Body of pancreas (tissue), 4 donors: ENCODE results near the gene RREB1. TPM values are rescaled to one million over a fixed set of nuclear protein-coding genes. Genes with fewer than 3 reads are reported as not detected.
A peak's percentile ranks its signal among the peaks of the same experiment; 100 is the strongest.

Source experiments
- ATAC-seq: fragments of 150-250 bp; one replicate; pipeline ENCODE4 v1.9.1; 2016
- DNase-seq, 4 donors: peaks; one replicate each; pipeline ENCODE4 v3.0.0-alpha.2; 2019
- H3K27ac ChIP-seq, 4 donors: fragments of 200-600 bp; sonication (generic); 1 replicate in 3 of 4; 2 replicates in 1 of 4; pipeline versions ENCODE4 v1.5.1 to v1.6.1; 2016 to 2019; ENCODE audit warnings: mild to moderate bottlenecking in 1 of 4, mixed read lengths in 1 of 4, moderate library complexity in 1 of 4
- H3K27me3 ChIP-seq, 2 donors: fragments of 200-600 bp; sonication (generic); one replicate each; pipeline ENCODE4 v1.6.0; 2016; ENCODE audit warnings: mild to moderate bottlenecking in 1 of 2
- H3K36me3 ChIP-seq, 2 donors: fragments of 200-600 bp; sonication (generic); replicated peaks in 1 of 2; 2 replicates each; pipeline ENCODE4 v1.5.1; 2016; ENCODE audit warnings: low read depth in 2 of 2; ENCODE audit not compliant: insufficient read depth in 1 of 2
- H3K4me1 ChIP-seq: fragments of 200-600 bp; sonication (generic); one replicate; pipeline ENCODE4 v1.6.0; 2016
- H3K4me3 ChIP-seq, 2 donors: fragments of 200-600 bp; sonication (generic); 1 replicate in 1 of 2; 2 replicates in 1 of 2; pipeline ENCODE4 v1.5.1; 2016 to 2019
- H3K9me3 ChIP-seq, 3 donors: fragments of 200-600 bp; sonication (generic); 1 replicate in 2 of 3; 2 replicates in 1 of 3; pipeline ENCODE4 v1.5.1; 2016
- CTCF ChIP-seq, 7 experiments: fragments of 450-650 bp in 4 of 7; fragments of 200-600 bp in 3 of 7; sonication (generic) in 3 of 7; IDR thresholded peaks; one replicate each; pipeline ENCODE4 v1.5.1; 2016 to 2019; ENCODE audit warnings: antibody characterized with exemption in 7 of 7
- POLR2A ChIP-seq, 3 donors: fragments of 450-650 bp; IDR thresholded peaks; one replicate each; pipeline ENCODE4 v1.6.1; 2016; ENCODE audit warnings: antibody characterized with exemption in 3 of 3, mild to moderate bottlenecking in 2 of 3
- WGBS, 2 donors: methylation state at CpG; one replicate each; pipeline ENCODE4 v1.1.5; 2017; 5-methylcytosine and 5-hydroxymethylcytosine counted together
- intact Hi-C: fragments of 100-400 bp; cut with DNase I; formaldehyde crosslinking; loops from one replicate; pipeline ENCODE4 v1.15.1; 2023
- total RNA-seq, 2 donors: library from RNA; depleted of rRNA; stranded (reverse); fragments of >200 nt; gene quantifications; one replicate each; pipeline ENCODE4 v1.1.0, GENCODE V29; 2016

The RREB1 gene
- total RNA-seq, 2 donors from 2014 or later, result 33.5 to 44.8 TPM

- no peaks in the 10 kb centered on the region for H3K9me3 ChIP-seq
- DNase-seq (no peak), ATAC-seq (no peak)
- no peaks in the 10 kb centered on the region for H3K27me3 ChIP-seq
- intact Hi-C loops, result no loop called here
- H3K36me3 ChIP-seq, result peaks cover 0 to 20% of the 10 kb centered on the region in 2 donors
- no peak overlapping the region for H3K4me3 ChIP-seq
- 100% methylated on average over 2 of the region's 2 CpGs for WGBS, 2 donors
- peaks cover 36% of the 10 kb centered on the region for H3K4me1 ChIP-seq
- TF ChIP-seq POLR2A (IDR thresholded peaks at IDR 0.05) (no peak), CTCF (IDR thresholded peaks at IDR 0.05) (no peak)
- no peak overlapping the region for H3K27ac ChIP-seq
Measured at GRCh38 chr6:7213416-7213815, 105.7 kb downstream of the RREB1 start.

GRCh38 chr6:7214468-7214867 is 106.7 kb downstream of the RREB1 start:
- Histone ChIP-seq H3K27me3 (no peaks in the 10 kb centered on the region), H3K27ac (no peak overlapping the region)
- intact Hi-C loops, result no loop called here

GRCh38 chr6:7215131-7215530 is 107.4 kb downstream of the RREB1 start:
- ATAC-seq (no peak), DNase-seq (no peak)
- TF ChIP-seq POLR2A (IDR thresholded peaks at IDR 0.05), result no peak
- no peak for TF ChIP-seq CTCF (IDR thresholded peaks at IDR 0.05)
- no peaks in the 10 kb centered on the region for H3K9me3 ChIP-seq
- peaks cover 0 to 20% of the 10 kb centered on the region in 2 donors for H3K36me3 ChIP-seq
- no peak overlapping the region for H3K4me3 ChIP-seq
- WGBS, 2 donors, result 69 to 72% methylated on average over 8 of the region's 8 CpGs
- peaks cover 51% of the 10 kb centered on the region for H3K4me1 ChIP-seq
- no peaks in the 10 kb centered on the region for H3K27me3 ChIP-seq
- intact Hi-C loops, result no loop called here
- H3K27ac ChIP-seq, result peak overlapping the region; percentile 62 to 74 (median 70)

More at GRCh38 chr6:7214468-7214867, 106.7 kb downstream of the RREB1 start:
- WGBS, 2 donors, result 94 to 95% methylated on average over 5 of the region's 5 CpGs
- Histone ChIP-seq H3K4me1 (peaks cover 45% of the 10 kb centered on the region), H3K9me3 (no peaks in the 10 kb centered on the region), H3K4me3 (no peak overlapping the region), H3K36me3 (peaks cover 0 to 20% of the 10 kb centered on the region in 2 donors)
- TF ChIP-seq POLR2A (IDR thresholded peaks at IDR 0.05) (no peak), CTCF (IDR thresholded peaks at IDR 0.05) (no peak)
- ATAC-seq, result no peak
- no peak for DNase-seq

GRCh38 chr6:7215798-7216231 is 108.1 kb downstream of the RREB1 start:
- DNase-seq, result peak; percentile 63 to 84 (median 77)
- intact Hi-C loops, result no loop called here
- peaks cover 0 to 18% of the 10 kb centered on the region in 2 donors for H3K36me3 ChIP-seq
- peak overlapping the region; percentile 62 to 74 (median 70) for H3K27ac ChIP-seq
- TF ChIP-seq POLR2A (IDR thresholded peaks at IDR 0.05), result no peak
- no peak for TF ChIP-seq CTCF (IDR thresholded peaks at IDR 0.05)
- WGBS, 2 donors, result 19 to 38% methylated on average over 10 of the region's 10 CpGs
- H3K9me3 ChIP-seq, result no peaks in the 10 kb centered on the region
- no peaks in the 10 kb centered on the region for H3K27me3 ChIP-seq
- H3K4me1 ChIP-seq, result peaks cover 58% of the 10 kb centered on the region
- H3K4me3 ChIP-seq, result no peak overlapping the region
- peak; percentile 83 for ATAC-seq

- Histone ChIP-seq H3K4me1 (peaks cover 71% of the 10 kb centered on the region), H3K36me3 (peaks cover 0 to 9% of the 10 kb centered on the region in 2 donors), H3K27me3 (no peaks in the 10 kb centered on the region), H3K9me3 (no peaks in the 10 kb centered on the region), H3K27ac (peak overlapping the region; percentile 62 to 74 (median 70)), H3K4me3 (no peak overlapping the region)
- intact Hi-C loops, result no loop called here
- TF ChIP-seq POLR2A (IDR thresholded peaks at IDR 0.05) (no peak), CTCF (IDR thresholded peaks at IDR 0.05) (peak in 3 of 7 experiments; percentile 13 to 22 (median 20))
- DNase-seq, result peak in 3 of 4 donors; percentile 47 to 62 (median 55)
- ATAC-seq, result peak; percentile 41
- WGBS, 2 donors, result 41 to 45% methylated on average over 16 to 17 of the region's 17 CpGs
Measured at GRCh38 chr6:7216941-7217621, 109.3 kb downstream of the RREB1 start.
